Pancreas (tissue), 10 donors: ENCODE measurements around the gene WASF2. TPM values are rescaled to one million over a fixed set of nuclear protein-coding genes. Genes with fewer than 3 reads are reported as not detected.
A peak's percentile ranks its signal among the peaks of the same experiment; 100 is the strongest.

Experiments used
- ATAC-seq, 4 donors: fragments of 200-7000 bp; cut with Tn5 transposase; one replicate each; pipeline versions ENCODE4 v1.8.0 to v1.9.1; 2020; ENCODE audit warnings: mild to moderate bottlenecking in 4 of 4, moderate library complexity in 4 of 4
- DNase-seq, 6 donors: peaks; one replicate each; pipeline ENCODE4 v3.0.0-alpha.2; 2020
- FAIRE-seq: peaks from 2 replicates; lab custom pipeline; 2012; peaks lifted over from hg19 to GRCh38; lab: Jason Lieb, UNC
- H3K27ac ChIP-seq, 4 donors: fragments of 200-600 bp; sonication (generic); 1 replicate in 3 of 4; 2 replicates in 1 of 4; pipeline versions ENCODE4 v1.5.0 to v1.8.0; 2020
- H3K27me3 ChIP-seq, 4 donors: fragments of 200-600 bp; one replicate each; pipeline ENCODE4 v1.8.0; 2021
- H3K36me3 ChIP-seq, 3 donors: fragments of 200-600 bp; sonication (generic) in 1 of 3; one replicate each; pipeline versions ENCODE4 v1.5.0 to v1.8.0; 2020 to 2021
- H3K4me1 ChIP-seq, 3 donors: fragments of 200-600 bp; one replicate each; pipeline ENCODE4 v1.8.0; 2021
- H3K4me3 ChIP-seq, 4 donors: fragments of 200-600 bp; sonication (generic) in 2 of 4; one replicate each; pipeline versions ENCODE4 v1.5.0 to v1.8.0; 2020 to 2021
- H3K9me3 ChIP-seq, 4 donors: fragments of 200-600 bp; one replicate each; pipeline ENCODE4 v1.8.0; 2021
- CTCF ChIP-seq, 4 donors: fragments of 200-600 bp; sonication (generic) in 3 of 4; IDR thresholded peaks; one replicate each; pipeline versions ENCODE4 v1.5.0 to v1.8.0; 2021; ENCODE audit warnings: antibody characterized with exemption in 4 of 4
- WGBS, 2 donors: extraction: QIAGEN DNeasy Blood & Tissue Kit; methylation state at CpG; one replicate each; pipeline ENCODE4 v1.1.7; 2013; 5-methylcytosine and 5-hydroxymethylcytosine counted together
- intact Hi-C, 3 donors: fragments of 100-400 bp; cut with DNase I; formaldehyde crosslinking; loops; one replicate each; pipeline versions ENCODE4 v1.11.1 to v1.14.2; 2022
- polyA plus RNA-seq, 2 donors: library from polyadenylated mRNA; stranded (reverse); fragments of 200-250 nt; gene quantifications; one replicate each; pipeline ENCODE4 v1.2.3, GENCODE V29; 2013
- total RNA-seq, 6 donors: library from RNA; stranded (reverse); fragmentation: NEBNext Ultra II Directional in 4 of 6; extraction: Animal tissue kit (Norgen Biotek cat#: 25700) in 4 of 6; gene quantifications; one replicate each; pipeline versions ENCODE4 v1.2.1 to v1.2.4, GENCODE V29; 2021 to 2023
- donor health status: healthy with polysubstance abuse.
- donor health status: DM: no; HTN: no; CAD: no; lungs with moderate emphysema.
- donor health status: DM: no; HTN: no; CAD: no.
- donor health status: control.
- donor health status: control.
- donor health status: Bipolar disorder and iron deficiency.
- donor health status: DM: yes; HTN: yes; CAD: no.
- donor health status: DM: no; HTN: no; CAD: no.
- donor health status: DM: no; HTN: no; CAD: no.
- donor health status: DM: yes; HTN: yes; CAD: no.

WASF2 gene
- total and polyA plus RNA-seq, 8 donors: 13.5 to 83.2 (median 51.4) TPM

DNA sequence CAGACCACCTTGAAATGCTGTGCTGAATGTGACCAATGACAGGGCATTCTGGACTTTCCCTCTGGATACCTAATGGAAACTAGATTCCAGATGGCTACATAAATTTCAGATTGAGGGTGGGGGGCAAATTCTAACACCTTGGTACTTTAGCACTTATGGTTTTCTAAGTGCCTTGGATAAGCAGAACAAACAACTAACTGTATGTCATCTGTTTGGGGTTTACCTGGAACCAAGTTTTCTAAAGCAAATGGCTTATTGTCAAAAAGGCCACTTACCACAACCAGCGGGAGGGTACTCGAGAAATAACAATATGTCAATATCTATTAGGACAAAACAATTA is 58.4 kb downstream of the WASF2 start:
- Histone ChIP-seq H3K4me3 (no peak overlapping the region), H3K4me1 (peaks cover 21 to 51% (median 29%) of the 10 kb centered on the region in 3 donors), H3K36me3 (peaks cover 0 to 18% (median 10%) of the 10 kb centered on the region in 3 donors), H3K27ac (peak overlapping the region in 1 of 4 donors; percentile 28), H3K27me3 (no peaks in the 10 kb centered on the region), H3K9me3 (no peaks in the 10 kb centered on the region)
- FAIRE-seq (no peak), DNase-seq (no peak), ATAC-seq (no peak)
- intact Hi-C loops: no loop called here
- no peak for TF ChIP-seq CTCF (IDR thresholded peaks at IDR 0.05)
- WGBS, 2 donors: 79 to 88% methylated on average over 2 of the region's 2 CpGs

GRCh38 chr1:27430903-27431600 is 58.9 kb downstream of the WASF2 start:
- intact Hi-C loops: no loop called here
- no peaks in the 10 kb centered on the region for H3K27me3 ChIP-seq
- TF ChIP-seq CTCF (IDR thresholded peaks at IDR 0.05): no peak
- DNase-seq: no peak
- peaks cover 15 to 46% (median 23%) of the 10 kb centered on the region in 3 donors for H3K4me1 ChIP-seq
- H3K27ac ChIP-seq: peak overlapping the region in 2 of 4 donors; percentile 26 to 28
- ATAC-seq: peak in 3 of 4 donors; percentile 11 to 30 (median 27)
- H3K9me3 ChIP-seq: no peaks in the 10 kb centered on the region
- peaks cover 0 to 21% (median 10%) of the 10 kb centered on the region in 3 donors for H3K36me3 ChIP-seq
- 62 to 66% methylated on average over 1 of the region's 1 CpG for WGBS, 2 donors
- FAIRE-seq: no peak
- H3K4me3 ChIP-seq: no peak overlapping the region

DNA sequence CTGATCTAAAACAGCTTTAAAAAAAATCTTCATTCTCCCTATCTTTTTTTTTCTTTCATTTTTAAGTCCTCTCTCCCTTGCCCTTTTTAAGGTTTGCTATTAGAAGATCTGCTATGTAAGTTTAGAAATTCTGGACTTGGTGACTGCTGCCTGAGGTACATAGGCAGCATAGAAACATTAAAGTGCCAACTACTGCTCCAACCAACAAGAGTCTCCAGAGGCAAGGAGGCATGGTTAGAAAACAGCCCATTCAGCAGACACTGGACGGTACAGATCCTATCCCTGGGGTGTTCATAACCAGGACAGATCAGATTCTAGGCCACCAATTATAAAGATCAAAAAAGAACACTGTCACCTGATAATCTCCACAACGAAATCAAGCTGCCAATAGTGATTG is 60.9 kb downstream of the WASF2 start:
- ATAC-seq (peak in 1 of 4 donors; percentile 24), DNase-seq (no peak), FAIRE-seq (no peak)
- Histone ChIP-seq H3K27me3 (no peaks in the 10 kb centered on the region), H3K4me1 (peaks cover 6 to 31% (median 12%) of the 10 kb centered on the region in 3 donors), H3K27ac (no peak overlapping the region), H3K4me3 (no peak overlapping the region), H3K9me3 (no peaks in the 10 kb centered on the region), H3K36me3 (peaks cover 0 to 21% (median 10%) of the 10 kb centered on the region in 3 donors)
- intact Hi-C loops: loop anchor here in 1 of 3 donors (10.0 kb wide), 1 partner anchor 106 kb away; no protein-coding TSS in a partner anchor
- no peak for TF ChIP-seq CTCF (IDR thresholded peaks at IDR 0.05)
- WGBS, 2 donors: 35 to 45% methylated on average over 2 of the region's 2 CpGs

DNA sequence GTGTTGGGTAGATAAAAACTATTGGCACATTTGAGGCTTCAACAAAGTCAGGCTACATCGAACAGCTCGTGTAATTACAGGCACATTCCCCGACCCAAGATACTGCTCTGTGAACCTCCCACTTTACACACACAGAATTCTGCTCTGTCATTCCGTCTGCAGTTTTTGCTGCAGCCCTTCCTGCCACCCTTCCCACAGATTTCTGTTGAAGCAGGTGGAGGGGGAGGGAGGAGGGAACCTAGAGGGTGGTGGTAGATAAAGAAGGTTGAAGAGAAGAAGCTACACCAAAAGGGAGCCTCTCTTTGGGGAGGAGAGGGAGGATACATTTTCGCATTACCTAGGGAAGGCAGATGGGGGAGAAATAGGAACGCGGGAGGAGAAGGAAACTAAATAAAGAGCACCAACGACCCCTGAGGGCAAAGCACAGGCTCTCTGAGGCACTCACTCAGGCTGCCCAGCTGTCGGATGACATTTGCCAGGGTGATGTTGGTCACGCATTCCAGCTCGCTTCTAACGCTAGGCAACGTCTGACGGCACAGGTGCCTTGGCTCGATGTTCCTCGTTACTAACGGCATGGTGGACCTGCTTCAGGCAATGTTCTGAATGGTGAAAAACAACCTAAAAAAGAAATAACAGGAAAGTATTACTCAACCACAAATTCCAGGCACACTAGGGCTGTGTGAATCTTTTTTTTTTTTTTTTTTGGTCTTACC is 61.5 kb downstream of the WASF2 start:
- FAIRE-seq: no peak

More for the DNA sequence above, 61.5 kb downstream of the WASF2 start:
- H3K36me3 ChIP-seq: peaks cover 0 to 21% (median 10%) of the 10 kb centered on the region in 3 donors
- no peak overlapping the region for H3K4me3 ChIP-seq
- no peak overlapping the region for H3K27ac ChIP-seq
- H3K9me3 ChIP-seq: no peaks in the 10 kb centered on the region
- intact Hi-C loops: loop anchor here in 1 of 3 donors (10.0 kb wide), 1 partner anchor 106 kb away; no protein-coding TSS in a partner anchor
- no peaks in the 10 kb centered on the region for H3K27me3 ChIP-seq
- H3K4me1 ChIP-seq: peaks cover under 1 to 25% (median 6%) of the 10 kb centered on the region in 3 donors
- 65 to 71% methylated on average over 17 of the region's 17 CpGs for WGBS, 2 donors
- peak in 3 of 4 donors; percentile 37 to 72 (median 70) for ATAC-seq
- no peak for DNase-seq
- no peak for TF ChIP-seq CTCF (IDR thresholded peaks at IDR 0.05)
